Pancreas (tissue), 10 donors: ENCODE data around the gene GPATCH1. TPM values are rescaled to one million over a fixed set of nuclear protein-coding genes. Genes with fewer than 3 reads are reported as not detected.

Source experiments
- ATAC-seq, 4 donors: fragments of 200-7000 bp; cut with Tn5 transposase; one replicate each; pipeline versions ENCODE4 v1.8.0 to v1.9.1; 2020; ENCODE audit warnings: mild to moderate bottlenecking in 4 of 4, moderate library complexity in 4 of 4
- DNase-seq, 6 donors: peaks; one replicate each; pipeline ENCODE4 v3.0.0-alpha.2; 2020
- FAIRE-seq: peaks from 2 replicates; lab custom pipeline; 2012; peaks lifted over from hg19 to GRCh38; lab: Jason Lieb, UNC
- H3K27ac ChIP-seq, 4 donors: fragments of 200-600 bp; sonication (generic); 1 replicate in 3 of 4; 2 replicates in 1 of 4; pipeline versions ENCODE4 v1.5.0 to v1.8.0; 2020
- H3K27me3 ChIP-seq, 4 donors: fragments of 200-600 bp; one replicate each; pipeline ENCODE4 v1.8.0; 2021
- H3K36me3 ChIP-seq, 3 donors: fragments of 200-600 bp; sonication (generic) in 1 of 3; one replicate each; pipeline versions ENCODE4 v1.5.0 to v1.8.0; 2020 to 2021
- H3K4me1 ChIP-seq, 3 donors: fragments of 200-600 bp; one replicate each; pipeline ENCODE4 v1.8.0; 2021
- H3K4me3 ChIP-seq, 4 donors: fragments of 200-600 bp; sonication (generic) in 2 of 4; one replicate each; pipeline versions ENCODE4 v1.5.0 to v1.8.0; 2020 to 2021
- H3K9me3 ChIP-seq, 4 donors: fragments of 200-600 bp; one replicate each; pipeline ENCODE4 v1.8.0; 2021
- CTCF ChIP-seq, 4 donors: fragments of 200-600 bp; sonication (generic) in 3 of 4; IDR thresholded peaks; one replicate each; pipeline versions ENCODE4 v1.5.0 to v1.8.0; 2021; ENCODE audit warnings: antibody characterized with exemption in 4 of 4
- WGBS, 2 donors: extraction: QIAGEN DNeasy Blood & Tissue Kit; methylation state at CpG; one replicate each; pipeline ENCODE4 v1.1.7; 2013; 5-methylcytosine and 5-hydroxymethylcytosine counted together
- intact Hi-C, 3 donors: fragments of 100-400 bp; cut with DNase I; formaldehyde crosslinking; loops; one replicate each; pipeline versions ENCODE4 v1.11.1 to v1.14.2; 2022
- polyA plus RNA-seq, 2 donors: library from polyadenylated mRNA; stranded (reverse); fragments of 200-250 nt; gene quantifications; one replicate each; pipeline ENCODE4 v1.2.3, GENCODE V29; 2013
- total RNA-seq, 6 donors: library from RNA; stranded (reverse); fragmentation: NEBNext Ultra II Directional in 4 of 6; extraction: Animal tissue kit (Norgen Biotek cat#: 25700) in 4 of 6; gene quantifications; one replicate each; pipeline versions ENCODE4 v1.2.1 to v1.2.4, GENCODE V29; 2021 to 2023
- donor health status: healthy with polysubstance abuse.
- donor health status: DM: no; HTN: no; CAD: no; lungs with moderate emphysema.
- donor health status: DM: no; HTN: no; CAD: no.
- donor health status: control.
- donor health status: control.
- donor health status: Bipolar disorder and iron deficiency.
- donor health status: DM: yes; HTN: yes; CAD: no.
- donor health status: DM: no; HTN: no; CAD: no.
- donor health status: DM: no; HTN: no; CAD: no.
- donor health status: DM: yes; HTN: yes; CAD: no.

The GPATCH1 gene
- total and polyA plus RNA-seq, 8 donors, result 3.0 to 6.1 (median 4.0) TPM

- ATAC-seq (peak; percentile 53 to 79 (median 64)), DNase-seq (peak in 2 of 6 donors; percentile 35 to 42), FAIRE-seq (no peak)
- peaks cover 0 to 13% (median 4%) of the 10 kb centered on the region in 3 donors for H3K4me1 ChIP-seq
- no peak overlapping the region for H3K4me3 ChIP-seq
- intact Hi-C loops, result no loop called here
- H3K27ac ChIP-seq, result peak overlapping the region; percentile 58 to 88 (median 77)
- no peaks in the 10 kb centered on the region for H3K36me3 ChIP-seq
- WGBS, 2 donors, result 35 to 36% methylated on average over 15 of the region's 15 CpGs
- TF ChIP-seq CTCF (IDR thresholded peaks at IDR 0.05), result no peak
- no peaks in the 10 kb centered on the region for H3K27me3 ChIP-seq
- no peaks in the 10 kb centered on the region for H3K9me3 ChIP-seq
These were observed 31.9 kb upstream of the GPATCH1 start for GRCh38 chr19:33048806-33049676.

- FAIRE-seq (no peak), ATAC-seq (no peak), DNase-seq (no peak)
- Histone ChIP-seq H3K4me1 (peaks cover 0 to 13% (median 4%) of the 10 kb centered on the region in 3 donors), H3K4me3 (no peak overlapping the region), H3K27me3 (no peaks in the 10 kb centered on the region), H3K36me3 (no peaks in the 10 kb centered on the region), H3K27ac (peak overlapping the region; percentile 58 to 88 (median 77)), H3K9me3 (no peaks in the 10 kb centered on the region)
- 99 to 100% methylated on average over 3 of the region's 3 CpGs for WGBS, 2 donors
- no peak for TF ChIP-seq CTCF (IDR thresholded peaks at IDR 0.05)
- intact Hi-C loops, result no loop called here
These were observed 30.9 kb upstream of the GPATCH1 start for GRCh38 chr19:33050110-33050509.

- 51 to 58% methylated on average over 8 of the region's 8 CpGs for WGBS, 2 donors
- ATAC-seq, result peak; percentile 43 to 64 (median 57)
- no peak for TF ChIP-seq CTCF (IDR thresholded peaks at IDR 0.05)
- Histone ChIP-seq H3K4me3 (no peak overlapping the region), H3K4me1 (peaks cover 0 to 13% (median 4%) of the 10 kb centered on the region in 3 donors), H3K36me3 (no peaks in the 10 kb centered on the region), H3K9me3 (no peaks in the 10 kb centered on the region), H3K27me3 (no peaks in the 10 kb centered on the region), H3K27ac (peak overlapping the region; percentile 16 to 88 (median 50))
- intact Hi-C loops, result no loop called here
- FAIRE-seq, result no peak
- peak in 3 of 6 donors; percentile 13 to 26 (median 25) for DNase-seq
These were observed 28.5 kb upstream of the GPATCH1 start for GRCh38 chr19:33052352-33052972.

- DNase-seq (peak in 5 of 6 donors; percentile 38 to 67 (median 56)), FAIRE-seq (no peak), ATAC-seq (peak in 3 of 4 donors; percentile 66 to 75 (median 66))
- intact Hi-C loops, result no loop called here
- Histone ChIP-seq H3K9me3 (no peaks in the 10 kb centered on the region), H3K4me1 (peaks cover 0 to 7% (median 4%) of the 10 kb centered on the region in 3 donors), H3K4me3 (no peak overlapping the region), H3K36me3 (no peaks in the 10 kb centered on the region), H3K27ac (peak overlapping the region in 2 of 4 donors; percentile 84 to 88), H3K27me3 (no peaks in the 10 kb centered on the region)
- WGBS, 2 donors, result 63% methylated on average over 8 of the region's 8 CpGs
- TF ChIP-seq CTCF (IDR thresholded peaks at IDR 0.05), result no peak
These were observed 26.4 kb upstream of the GPATCH1 start for GRCh38 chr19:33054623-33055022.
